ENCODE data around the gene DDAH2. TPM values are rescaled to one million over a fixed set of nuclear protein-coding genes. Genes with fewer than 3 reads are reported as not detected.
A peak's percentile ranks its signal among the peaks of the same experiment; 100 is the strongest.

Gene DDAH2
- total RNA-seq, 2 donors from 2014 or later = 136 TPM

GRCh38 chr6:31687860-31688693 is 41.0 kb downstream of the DDAH2 start:
- H3K4me1 ChIP-seq (ENCODE audit: control insufficient read depth in 1 of 2, low read depth in 2 of 2) = no peaks in the 10 kb centered on the region
- no peaks in the 10 kb centered on the region for H3K27me3 ChIP-seq (replicated peaks; ENCODE audit: insufficient read depth)
- H3K9me3 ChIP-seq = no peaks in the 10 kb centered on the region
- H3K4me3 ChIP-seq = no peak overlapping the region
- DNase-seq (ENCODE audit: low spot score) = no peak
- no peak for TF ChIP-seq CTCF (IDR thresholded peaks at IDR 0.05)
- no peak overlapping the region for H3K27ac ChIP-seq
- no peak for ATAC-seq (ENCODE audit: insufficient number of reproducible peaks, low FRiP score, low read depth)
- H3K36me3 ChIP-seq = peaks cover 54% of the 10 kb centered on the region

- Histone ChIP-seq H3K4me3 (no peak overlapping the region), H3K4me1 (ENCODE audit: control insufficient read depth in 1 of 2, low read depth in 2 of 2) (no peaks in the 10 kb centered on the region), H3K27me3 (replicated peaks; ENCODE audit: insufficient read depth) (no peaks in the 10 kb centered on the region), H3K27ac (no peak overlapping the region), H3K9me3 (no peaks in the 10 kb centered on the region), H3K36me3 (peaks cover 48% of the 10 kb centered on the region)
- no peak for DNase-seq (ENCODE audit: low spot score)
- no peak for ATAC-seq (ENCODE audit: insufficient number of reproducible peaks, low FRiP score, low read depth)
- TF ChIP-seq CTCF (IDR thresholded peaks at IDR 0.05) = no peak
Measured at GRCh38 chr6:31687321-31687720, 41.8 kb downstream of the DDAH2 start.

GRCh38 chr6:31686483-31686882 is 42.6 kb downstream of the DDAH2 start:
- ATAC-seq (ENCODE audit: insufficient number of reproducible peaks, low FRiP score, low read depth) (no peak), DNase-seq (ENCODE audit: low spot score) (no peak)
- H3K27me3 ChIP-seq (replicated peaks; ENCODE audit: insufficient read depth) = no peaks in the 10 kb centered on the region
- H3K27ac ChIP-seq = no peak overlapping the region
- peaks cover 46% of the 10 kb centered on the region for H3K36me3 ChIP-seq
- no peak for TF ChIP-seq CTCF (IDR thresholded peaks at IDR 0.05)
- H3K4me1 ChIP-seq (ENCODE audit: control insufficient read depth in 1 of 2, low read depth in 2 of 2) = peaks cover 0 to 4% of the 10 kb centered on the region in 2 donors
- H3K4me3 ChIP-seq = no peak overlapping the region
- no peaks in the 10 kb centered on the region for H3K9me3 ChIP-seq

GRCh38 chr6:31683591-31683990 is 45.5 kb downstream of the DDAH2 start:
- ATAC-seq (ENCODE audit: insufficient number of reproducible peaks, low FRiP score, low read depth) (no peak), DNase-seq (ENCODE audit: low spot score) (no peak)
- H3K27me3 ChIP-seq (replicated peaks; ENCODE audit: insufficient read depth) = no peaks in the 10 kb centered on the region
- peaks cover 0 to 15% of the 10 kb centered on the region in 2 donors for H3K4me1 ChIP-seq (ENCODE audit: control insufficient read depth in 1 of 2, low read depth in 2 of 2)
- H3K36me3 ChIP-seq = peaks cover 18% of the 10 kb centered on the region
- H3K9me3 ChIP-seq = no peaks in the 10 kb centered on the region
- no peak for TF ChIP-seq CTCF (IDR thresholded peaks at IDR 0.05)
- H3K27ac ChIP-seq = no peak overlapping the region
- no peak overlapping the region for H3K4me3 ChIP-seq

GRCh38 chr6:31681135-31681671 is 47.9 kb downstream of the DDAH2 start:
- ATAC-seq (ENCODE audit: insufficient number of reproducible peaks, low FRiP score, low read depth) (no peak), DNase-seq (ENCODE audit: low spot score) (no peak)
- TF ChIP-seq CTCF (IDR thresholded peaks at IDR 0.05) = peak; percentile 29
- H3K27ac ChIP-seq = peak overlapping the region in 1 of 2 donors; percentile 65
- peaks cover 0 to 15% of the 10 kb centered on the region in 2 donors for H3K4me1 ChIP-seq (ENCODE audit: control insufficient read depth in 1 of 2, low read depth in 2 of 2)
- H3K9me3 ChIP-seq = no peaks in the 10 kb centered on the region
- H3K27me3 ChIP-seq (replicated peaks; ENCODE audit: insufficient read depth) = no peaks in the 10 kb centered on the region
- peak overlapping the region; percentile 82 for H3K4me3 ChIP-seq
- no peaks in the 10 kb centered on the region for H3K36me3 ChIP-seq
